Suppressor macrophage treated with lipopolysaccharide for 1 hour (primary cell): ENCODE measurements around the gene C21orf91.

Experiments used
- DNase-seq, 3 donors: peaks; one replicate each; pipeline ENCODE4 v3.0.0-alpha.2; 2020 to 2022

Gene C21orf91

GRCh38 chr21:17819114-17819876, at the start of gene C21orf91:
Gene C21orf91, minus strand, starts transcription at chr21:17819356. Its CDS starts 1,038 bp downstream, at chr21:17818318.
- peak; percentile 91 to 93 (median 91) for DNase-seq

DNA sequence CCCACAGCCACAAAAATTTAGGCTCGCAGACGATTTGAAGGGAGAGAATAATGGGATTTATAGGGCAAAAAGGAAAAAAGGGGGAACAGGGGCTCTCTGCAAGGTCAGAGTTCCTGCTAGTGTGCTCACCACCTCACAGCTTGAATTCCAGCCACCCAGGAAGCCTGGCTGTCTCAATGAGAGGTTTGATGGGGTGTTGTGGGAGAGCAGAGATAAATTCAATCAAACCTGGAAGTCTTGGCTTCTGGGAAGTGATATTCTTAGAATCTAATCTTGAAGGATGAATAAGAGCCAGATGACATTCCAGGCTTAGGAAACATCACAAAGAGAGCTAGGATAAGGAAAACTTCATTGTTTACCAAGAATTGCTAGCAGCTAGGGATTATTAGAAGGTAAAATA, 47.4 kb upstream of the C21orf91 start:
- DNase-seq = no peak

GRCh38 chr21:17859661-17860060, 40.5 kb upstream of the C21orf91 start:
- DNase-seq = no peak

DNA sequence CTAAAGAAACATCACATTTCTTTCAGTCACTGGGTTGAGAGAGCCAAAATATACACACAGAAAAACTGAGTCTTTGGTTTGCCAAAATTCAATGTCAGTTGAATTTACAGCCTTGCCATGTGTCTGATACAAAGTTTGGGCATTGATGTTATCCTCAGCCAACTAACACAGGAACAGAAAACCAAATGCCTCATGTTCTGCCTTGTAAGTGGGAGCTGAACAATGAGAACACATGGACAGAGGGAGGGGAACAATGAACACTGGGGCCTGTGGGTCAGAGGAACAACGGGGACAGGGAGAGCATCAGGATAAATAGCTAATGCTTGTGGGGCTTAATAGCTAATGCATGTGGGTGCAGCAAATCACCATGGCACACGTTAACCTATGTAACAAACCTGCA, 39.6 kb upstream of the C21orf91 start:
- no peak for DNase-seq

DNA sequence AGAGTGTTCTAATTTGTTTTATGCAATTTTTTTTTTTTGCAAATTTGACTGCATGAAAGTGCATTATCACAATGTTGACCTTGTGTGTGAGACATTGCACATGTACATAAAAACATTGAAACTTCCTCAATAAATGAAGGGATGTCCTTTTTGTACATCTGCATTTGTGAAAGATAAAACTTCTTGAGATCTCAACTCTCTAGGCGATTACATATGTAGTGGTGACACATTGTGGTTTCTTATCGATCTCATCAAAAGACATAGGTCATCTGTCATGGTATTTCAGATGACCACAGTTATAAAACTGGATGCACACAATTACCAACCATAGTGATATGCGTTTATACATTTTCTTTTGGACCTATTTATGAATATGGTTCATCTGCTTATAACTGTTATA, 35.6 kb upstream of the C21orf91 start:
- peak in 1 of 3 donors; percentile 23 for DNase-seq

GRCh38 chr21:17853393-17854275, 34.5 kb upstream of the C21orf91 start:
- peak; percentile 19 to 34 (median 28) for DNase-seq

- peak in 2 of 3 donors; percentile 9 to 40 for DNase-seq
Measured at GRCh38 chr21:17848228-17848627, 29.1 kb upstream of the C21orf91 start.

- DNase-seq = no peak
Measured at GRCh38 chr21:17841103-17841502, 21.9 kb upstream of the C21orf91 start.

DNA sequence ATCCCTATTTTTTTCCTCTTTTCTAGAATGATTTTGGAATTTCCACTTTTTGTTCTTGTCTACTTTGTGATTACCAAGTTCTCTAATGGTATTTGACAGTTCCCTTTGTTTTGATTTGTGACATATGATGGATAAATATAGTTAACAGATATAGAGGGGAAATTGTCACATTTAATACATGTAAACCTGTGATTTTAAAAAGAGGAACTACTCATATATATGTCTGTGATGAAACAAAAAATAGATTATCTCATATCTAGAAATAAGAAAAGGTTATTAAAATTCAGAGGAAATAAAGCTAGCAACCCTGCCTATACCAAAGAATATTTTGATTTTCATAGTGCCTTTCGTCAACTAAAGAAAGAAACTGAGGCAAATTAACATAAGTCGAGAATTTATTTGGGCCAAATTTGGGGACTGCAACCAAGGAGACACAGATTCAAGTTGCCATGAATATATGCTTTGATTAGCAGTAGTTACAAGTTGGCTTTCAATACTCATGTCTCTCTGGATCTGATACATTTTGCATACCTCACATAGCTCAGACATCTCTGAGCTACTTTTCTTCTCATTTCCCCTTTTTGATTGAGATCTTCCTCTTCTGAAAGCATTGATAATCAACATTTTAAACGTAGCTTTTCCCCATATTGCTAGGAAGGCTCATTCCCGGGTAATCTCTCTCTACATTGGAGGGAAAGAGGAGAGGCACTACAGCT, 15.6 kb upstream of the C21orf91 start:
- DNase-seq = no peak

DNA sequence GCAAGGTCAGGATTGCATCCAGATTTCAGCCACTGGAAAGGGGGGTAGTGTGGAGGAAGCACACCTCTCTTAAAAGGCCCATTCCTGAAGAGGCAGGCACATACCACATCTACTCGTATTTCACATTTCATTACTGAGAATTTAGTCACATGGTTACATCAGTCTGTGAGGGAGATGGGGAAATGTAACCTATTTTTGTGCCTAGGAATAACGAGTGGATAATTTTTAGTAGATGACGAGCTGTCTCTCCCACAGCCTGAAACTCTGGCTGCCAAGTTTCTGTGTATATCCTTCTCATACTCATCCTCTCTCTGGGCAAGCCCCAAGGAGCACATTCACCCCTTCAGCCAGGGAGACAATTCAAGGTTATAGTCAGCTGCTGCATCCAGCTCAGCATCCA, 10.3 kb upstream of the C21orf91 start:
- no peak for DNase-seq

DNA sequence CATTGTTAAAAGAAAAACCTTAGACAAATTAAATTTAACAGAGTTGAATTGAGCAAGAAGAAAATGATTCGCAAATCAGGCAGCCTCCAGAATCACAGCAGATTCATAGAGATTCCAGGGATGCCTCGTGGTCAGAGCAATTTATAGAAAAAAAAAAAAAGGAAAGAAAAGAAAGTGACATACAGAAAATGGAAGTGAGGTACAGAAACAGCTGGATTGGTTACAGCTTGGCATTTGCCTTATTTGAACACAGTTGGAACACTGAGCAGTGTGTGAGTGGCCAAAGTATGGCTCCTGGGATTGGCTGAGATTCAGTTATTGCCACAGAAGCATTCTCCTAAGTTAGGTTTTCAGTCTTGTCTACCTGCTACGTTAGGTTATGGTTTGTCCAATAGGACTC, 9.1 kb upstream of the C21orf91 start:
- DNase-seq = no peak

DNA sequence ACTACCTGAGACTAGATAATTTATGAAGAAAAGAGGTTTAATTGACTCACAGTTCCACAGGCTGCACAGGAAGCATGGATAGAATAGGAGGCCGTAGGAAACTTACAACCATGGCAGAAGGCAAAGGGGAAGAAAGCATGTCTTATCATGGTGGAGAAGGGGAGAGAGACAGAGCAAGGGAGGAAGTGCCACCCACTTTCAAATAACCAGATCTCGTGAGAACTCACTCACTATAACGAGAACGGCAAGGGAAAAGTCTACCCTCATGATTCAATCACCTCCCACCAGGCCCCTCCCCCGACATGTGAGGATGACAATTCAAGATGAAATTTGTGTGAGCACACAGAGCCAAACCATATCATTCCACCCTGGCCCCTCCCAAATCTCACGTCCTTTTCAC, 4.7 kb upstream of the C21orf91 start:
- no peak for DNase-seq

DNA sequence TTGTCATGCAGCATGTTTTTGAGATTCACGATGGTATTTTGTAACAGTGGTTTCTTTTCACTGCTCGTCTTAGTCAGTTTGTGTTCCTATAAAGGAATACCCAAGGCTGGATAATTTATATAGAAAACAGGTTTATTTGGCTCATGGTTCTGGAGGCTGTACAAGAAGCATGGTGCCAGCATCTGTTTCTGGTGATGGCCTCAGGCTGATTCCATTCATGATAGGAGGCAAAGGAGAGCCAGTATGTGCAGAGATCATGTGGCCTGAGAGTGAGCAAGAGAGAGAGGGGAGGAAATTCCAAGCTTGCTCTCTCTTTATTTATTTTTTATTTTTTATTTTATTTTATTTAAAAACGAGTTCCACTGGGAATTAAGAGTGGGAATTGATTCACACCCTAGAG, 2.0 kb upstream of the C21orf91 start:
- DNase-seq = no peak

DNA sequence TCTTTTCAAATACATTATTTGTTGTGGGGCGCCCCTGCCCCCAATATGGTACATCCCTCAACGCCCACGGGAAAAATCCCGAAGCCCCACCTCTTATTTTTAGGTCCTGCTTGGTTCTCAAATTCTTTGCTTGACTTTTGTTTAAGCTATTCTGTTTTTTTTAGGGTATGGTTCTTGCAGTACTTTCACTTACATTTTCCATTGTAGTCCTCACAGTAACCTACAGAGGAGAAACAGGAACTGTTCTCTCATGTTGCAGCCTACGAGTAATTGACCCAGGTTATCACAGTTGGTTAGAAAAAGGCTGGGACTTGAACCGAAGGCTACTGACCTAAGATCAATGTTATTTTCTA, 697 bp upstream of the C21orf91 start:
- DNase-seq = peak; percentile 81 to 85 (median 82)

- DNase-seq = peak; percentile 70 to 93 (median 92)
Measured at GRCh38 chr21:17818186-17819113, 706 bp downstream of the C21orf91 start.

GRCh38 chr21:17813353-17813752, 5.8 kb downstream of the C21orf91 start:
- DNase-seq = no peak

DNA sequence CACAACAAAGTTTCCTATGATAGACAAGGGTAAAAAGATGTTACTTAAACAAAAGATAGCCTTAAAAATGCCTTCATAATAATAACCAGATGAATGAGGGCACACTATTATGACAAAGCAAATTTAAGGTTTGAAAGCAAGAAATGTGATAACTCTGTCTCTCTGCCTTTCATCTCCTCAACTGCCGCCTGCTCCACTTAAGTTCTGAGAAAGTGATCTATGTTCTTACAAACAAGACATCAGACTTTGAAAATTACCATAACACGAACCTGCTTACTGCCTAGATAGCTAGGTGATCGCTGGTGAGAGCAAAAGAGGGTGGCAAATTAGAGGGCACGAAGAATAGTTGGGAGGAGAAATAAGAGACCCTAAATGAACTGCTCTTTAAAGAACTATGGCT, 13.2 kb downstream of the C21orf91 start:
- DNase-seq = no peak

- DNase-seq = no peak
Measured at GRCh38 chr21:17803536-17803935, 15.6 kb downstream of the C21orf91 start.

DNA sequence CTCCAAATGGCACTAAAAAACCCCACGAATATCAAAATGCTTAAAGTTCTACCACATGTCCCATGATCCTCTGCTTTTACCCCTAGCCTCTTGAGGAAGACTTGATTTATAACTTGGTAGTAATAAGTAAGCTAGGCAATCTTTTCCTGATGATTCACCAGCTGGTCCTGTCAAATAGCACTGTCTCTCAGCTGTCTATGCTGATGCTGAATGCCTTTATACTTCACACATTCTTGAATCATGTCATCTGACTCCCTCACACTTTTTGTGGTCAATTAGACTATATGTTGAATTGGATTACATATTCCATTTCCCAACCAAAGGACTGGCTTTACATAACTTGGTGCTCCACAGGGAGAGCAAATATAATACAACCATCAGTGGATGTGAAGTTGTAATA, 16.6 kb downstream of the C21orf91 start:
- DNase-seq = no peak

- DNase-seq = no peak
Measured at GRCh38 chr21:17799414-17800164, 19.6 kb downstream of the C21orf91 start.

GRCh38 chr21:17798796-17799195, 20.4 kb downstream of the C21orf91 start:
- DNase-seq = no peak

GRCh38 chr21:17797967-17798366, 21.2 kb downstream of the C21orf91 start:
- no peak for DNase-seq
